Cortex of kidney (tissue), 1 donor: ENCODE measurements around the gene CCL27.

ENCODE experiments used
- DNase-seq: peaks from one replicate; lab custom pipeline; 2025; lab: John Stamatoyannopoulos, UW

CCL27 gene

GRCh38 chr9:34662526-34663302 lies at the start of gene CCL27:
CCL27 (minus strand) TSS chr9:34662657; CDS start chr9:34662633, 24 bp downstream.
- DNase-seq: no peak

- DNase-seq: no peak
Observed at GRCh38 chr9:34712140-34712539, 49.7 kb upstream of the CCL27 start.

GRCh38 chr9:34710023-34710422 lies 47.6 kb upstream of the CCL27 start, which contains the start of gene CCL21:
CCL21 (minus strand) TSS chr9:34710136; CDS start chr9:34710066, 70 bp downstream.
- DNase-seq: no peak

GRCh38 chr9:34709196-34709978 lies 46.9 kb upstream of the CCL27 start:
- DNase-seq: no peak

GRCh38 chr9:34707130-34707529 lies 44.7 kb upstream of the CCL27 start:
- DNase-seq: no peak

- peak; percentile 21 for DNase-seq
Observed at GRCh38 chr9:34701769-34702736, 39.6 kb upstream of the CCL27 start.

- DNase-seq: no peak
Observed at GRCh38 chr9:34701023-34701768, 38.7 kb upstream of the CCL27 start.

- DNase-seq: no peak
Observed at GRCh38 chr9:34694811-34695210, 32.4 kb upstream of the CCL27 start.

GRCh38 chr9:34693560-34693959 lies 31.1 kb upstream of the CCL27 start:
- no peak for DNase-seq

GRCh38 chr9:34691936-34692315 lies 29.5 kb upstream of the CCL27 start:
- no peak for DNase-seq

- no peak for DNase-seq
Observed at GRCh38 chr9:34690983-34691935, 28.8 kb upstream of the CCL27 start, which contains the start of gene CCL19. CCL19 (minus strand) TSS chr9:34691276; CDS start chr9:34691139, 137 bp downstream.

GRCh38 chr9:34689512-34689911 lies 27.1 kb upstream of the CCL27 start:
- DNase-seq: no peak

GRCh38 chr9:34689116-34689470 lies 26.6 kb upstream of the CCL27 start:
- DNase-seq: no peak

- DNase-seq: no peak
Observed at GRCh38 chr9:34688329-34689115, 26.1 kb upstream of the CCL27 start.

- DNase-seq: no peak
Observed at GRCh38 chr9:34687276-34688030, 25.0 kb upstream of the CCL27 start.

- DNase-seq: no peak
Observed at GRCh38 chr9:34686732-34687131, 24.3 kb upstream of the CCL27 start.

- DNase-seq: no peak
Observed at GRCh38 chr9:34686231-34686630, 23.8 kb upstream of the CCL27 start.

- no peak for DNase-seq
Observed at GRCh38 chr9:34685591-34685990, 23.1 kb upstream of the CCL27 start.

- DNase-seq: no peak
Observed at GRCh38 chr9:34684816-34685215, 22.4 kb upstream of the CCL27 start.
